ENCODE results near the gene METAP2.

METAP2 gene

GRCh38 chr12:95549392-95550084 is 75.6 kb downstream of the METAP2 start:
- DNase-seq (ENCODE audit: low read depth in 2 of 2), result no peak

- DNase-seq (ENCODE audit: low read depth in 2 of 2), result no peak
These were observed 77.4 kb downstream of the METAP2 start, which contains the start of gene USP44 for GRCh38 chr12:95551305-95551704. Gene USP44, minus strand, starts transcription at chr12:95551476. Its CDS starts 17,220 bp downstream, at chr12:95534256.

GRCh38 chr12:95551913-95552516 is 78.1 kb downstream of the METAP2 start:
- DNase-seq (ENCODE audit: low read depth in 2 of 2), result no peak

- no peak for DNase-seq (ENCODE audit: low read depth in 2 of 2)
These were observed 79.4 kb downstream of the METAP2 start for GRCh38 chr12:95553197-95553943.

DNA sequence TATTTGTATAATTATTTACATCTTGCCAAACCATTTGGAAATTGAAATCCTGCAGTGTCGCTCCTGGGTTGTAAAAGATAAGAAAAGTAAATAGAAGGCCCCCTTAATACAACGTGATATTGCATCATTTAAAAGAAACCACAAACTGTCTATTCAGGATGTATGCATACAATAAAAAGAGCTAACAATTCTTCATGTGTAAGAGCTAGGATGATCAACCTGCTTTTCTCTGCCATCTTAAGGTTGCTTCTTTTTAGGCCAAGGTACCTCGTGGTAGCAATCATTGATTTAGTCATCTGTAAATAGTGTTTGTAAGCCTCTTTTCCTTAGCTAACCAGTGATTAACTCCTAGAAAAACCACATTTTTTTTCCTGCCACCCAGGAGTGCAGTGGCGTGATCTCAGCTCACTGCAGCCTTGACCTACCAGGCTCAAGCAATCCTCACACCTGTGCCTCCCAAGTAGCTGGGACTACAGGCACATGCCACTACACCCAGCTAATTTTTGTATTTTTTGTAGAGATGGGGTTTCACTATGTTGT is 80.7 kb downstream of the METAP2 start:
- DNase-seq (ENCODE audit: low read depth in 2 of 2), result no peak

- no peak for DNase-seq (ENCODE audit: low read depth in 2 of 2)
These were observed 83.7 kb downstream of the METAP2 start for GRCh38 chr12:95557625-95558024.
